ENCODE results near the gene DYRK2.
A peak's percentile ranks its signal among the peaks of the same experiment; 100 is the strongest.

Gene DYRK2

DNA sequence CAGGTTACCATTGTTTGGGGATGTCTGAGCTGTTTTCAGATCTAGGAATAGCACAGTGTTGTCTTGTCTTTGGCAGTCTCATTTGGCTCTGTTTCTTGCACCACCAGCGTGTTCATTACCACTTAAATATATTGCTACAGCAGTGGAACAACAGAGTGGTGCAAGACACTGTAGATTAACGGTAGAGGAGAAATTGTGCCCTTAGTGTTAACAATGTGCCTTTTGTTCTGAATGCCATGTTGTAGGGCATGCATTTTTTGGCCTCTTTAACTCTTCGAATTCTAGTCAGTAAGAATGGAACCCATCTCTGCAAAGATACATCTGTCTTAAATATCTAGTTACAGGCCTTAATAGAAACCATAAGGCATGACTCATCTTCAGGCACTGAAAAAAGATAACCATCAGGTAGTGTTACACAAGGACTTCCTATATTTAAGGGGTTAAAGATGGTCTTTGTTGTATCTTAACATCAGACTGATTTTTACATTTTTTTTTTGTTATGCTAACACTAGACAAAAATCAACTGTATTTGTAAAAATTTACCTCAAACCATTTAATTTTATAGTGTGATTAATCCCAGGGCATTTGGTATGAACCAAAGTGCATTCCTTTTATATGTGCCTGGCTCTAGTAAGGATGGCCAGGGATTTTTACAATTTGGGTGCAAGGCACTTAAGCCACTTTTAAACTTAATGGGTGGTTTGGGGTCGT, 12.9 kb downstream of the DYRK2 start:
- no peak overlapping the region for H3K9ac ChIP-seq
- peak overlapping the region in 1 of 11 experiments; percentile 27; a peak in 1 of 22 replicates for H3K4me2 ChIP-seq
- H3K27ac ChIP-seq, result no peak overlapping the region
- H3K9me3 ChIP-seq (replicated peaks in 1 of 11), result no peaks in the 10 kb centered on the region
- H4K20me1 ChIP-seq, result peaks cover 30 to 97% (median 89%) of the 10 kb centered on the region in 11 experiments
- peaks cover 28 to 82% (median 67%) of the 10 kb centered on the region in 11 experiments for H3K36me3 ChIP-seq
- H3K4me1 ChIP-seq, result peaks cover 0 to 33% (median 18%) of the 10 kb centered on the region in 10 experiments; a peak in 12 of 20 replicates
- H3K27me3 ChIP-seq, result no peaks in the 10 kb centered on the region
- H3K4me3 ChIP-seq, result no peak overlapping the region
- TF ChIP-seq Cebpa-rat (IDR thresholded peaks at IDR 0.05), result no peak

DNA sequence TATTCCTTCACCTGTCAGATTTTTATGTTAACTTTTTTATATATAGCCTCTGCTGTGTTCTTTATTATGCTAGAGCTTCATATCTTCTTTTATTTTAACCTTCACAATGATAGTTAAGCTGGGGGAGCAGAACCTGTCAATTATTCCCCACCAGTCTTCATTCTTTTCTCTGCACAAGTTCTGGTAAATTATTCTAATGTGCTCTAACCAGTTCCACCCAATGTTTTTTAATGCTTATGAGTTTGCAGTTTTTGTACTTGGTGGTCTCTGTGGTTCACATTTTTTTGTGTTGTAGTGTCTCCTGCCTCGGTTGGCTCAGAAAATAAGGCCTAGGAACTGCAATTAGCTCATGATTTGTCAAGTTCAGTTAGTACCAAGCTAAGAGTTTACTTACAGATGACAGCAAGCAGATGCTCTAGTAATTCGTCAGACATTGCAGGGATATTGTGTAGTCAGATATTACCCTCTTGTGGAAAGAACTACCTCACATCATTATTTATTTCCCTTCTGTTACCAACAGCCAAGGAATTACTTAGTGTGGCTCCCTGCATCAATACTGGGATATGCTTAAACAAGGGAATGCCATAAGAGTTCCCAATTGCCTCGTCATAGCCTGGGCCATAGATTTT, 14.5 kb downstream of the DYRK2 start:
- H3K4me1 ChIP-seq, result peaks cover 0 to 30% (median 17%) of the 10 kb centered on the region in 10 experiments; a peak in 12 of 20 replicates
- peaks cover 13 to 66% (median 51%) of the 10 kb centered on the region in 11 experiments for H3K36me3 ChIP-seq
- H3K4me2 ChIP-seq, result no peak overlapping the region

DNA sequence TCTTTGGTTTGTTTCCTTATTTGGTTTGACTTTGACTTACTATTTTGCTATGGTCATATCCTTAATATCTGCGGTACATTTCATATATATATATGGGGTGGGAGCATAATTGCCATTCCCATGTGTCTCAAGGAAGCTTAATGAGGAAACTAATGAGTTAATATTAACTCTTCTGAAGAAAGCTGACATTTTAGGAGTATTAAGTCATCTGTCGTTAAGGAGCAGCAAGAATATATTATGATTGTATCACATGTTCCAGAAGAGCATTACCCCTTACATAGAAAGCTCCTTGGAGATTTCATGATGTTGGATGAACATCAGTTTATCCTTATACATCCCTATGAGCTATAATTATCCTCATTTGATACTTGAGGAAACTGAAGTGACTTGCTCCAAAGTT, 15.6 kb downstream of the DYRK2 start:
- no peaks in the 10 kb centered on the region for H3K9me3 ChIP-seq (replicated peaks in 1 of 11)

More for the DNA sequence above, 14.5 kb downstream of the DYRK2 start:
- no peaks in the 10 kb centered on the region for H3K9me3 ChIP-seq (replicated peaks in 1 of 11)
- no peaks in the 10 kb centered on the region for H3K27me3 ChIP-seq
- H3K27ac ChIP-seq, result no peak overlapping the region
- peaks cover 16 to 87% (median 73%) of the 10 kb centered on the region in 11 experiments; a peak in 21 of 22 replicates for H4K20me1 ChIP-seq
- no peak overlapping the region for H3K9ac ChIP-seq
- H3K4me3 ChIP-seq, result no peak overlapping the region
- TF ChIP-seq Cebpa-rat (IDR thresholded peaks at IDR 0.05), result no peak

DNA sequence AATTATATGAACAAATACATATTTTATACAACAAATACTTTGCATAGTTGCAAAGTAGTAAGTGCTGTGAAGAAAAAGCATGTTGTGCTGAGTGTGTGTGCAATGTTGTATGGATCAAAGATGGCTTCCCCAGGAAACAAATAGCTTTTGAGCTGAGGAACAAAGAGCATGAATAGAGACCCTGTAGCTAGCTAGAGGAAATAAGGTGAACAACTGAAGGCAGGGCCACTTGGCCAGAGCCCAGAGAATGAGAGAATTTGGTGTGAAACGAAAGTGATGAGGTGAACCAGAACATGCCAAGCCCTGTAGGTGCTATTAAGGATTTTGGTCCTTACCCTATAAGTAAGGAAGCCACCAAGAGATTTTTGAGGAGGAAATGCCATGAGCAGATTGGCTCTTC, 17.1 kb downstream of the DYRK2 start:
- no peaks in the 10 kb centered on the region for H3K9me3 ChIP-seq (replicated peaks in 1 of 11)
- H4K20me1 ChIP-seq, result peaks cover 0 to 60% (median 50%) of the 10 kb centered on the region in 11 experiments; a peak in 19 of 22 replicates
- peaks cover 0 to 13% (median 4%) of the 10 kb centered on the region in 10 experiments; a peak in 4 of 20 replicates for H3K4me1 ChIP-seq
- H3K4me3 ChIP-seq, result no peak overlapping the region
- H3K4me2 ChIP-seq, result no peak overlapping the region
- no peak overlapping the region for H3K27ac ChIP-seq
- H3K36me3 ChIP-seq, result peaks cover under 1 to 39% (median 27%) of the 10 kb centered on the region in 11 experiments; a peak in 18 of 22 replicates
- no peak overlapping the region for H3K9ac ChIP-seq
- no peak for TF ChIP-seq Cebpa-rat (IDR thresholded peaks at IDR 0.05)
- no peaks in the 10 kb centered on the region for H3K27me3 ChIP-seq

More for the DNA sequence above, 15.6 kb downstream of the DYRK2 start:
- Histone ChIP-seq H3K4me2 (no peak overlapping the region), H3K27ac (no peak overlapping the region), H3K27me3 (no peaks in the 10 kb centered on the region), H4K20me1 (peaks cover 5 to 75% (median 62%) of the 10 kb centered on the region in 11 experiments; a peak in 19 of 22 replicates), H3K4me3 (no peak overlapping the region), H3K9ac (no peak overlapping the region), H3K36me3 (peaks cover 3 to 55% (median 40%) of the 10 kb centered on the region in 11 experiments; a peak in 18 of 22 replicates), H3K4me1 (peaks cover 0 to 19% (median 8%) of the 10 kb centered on the region in 10 experiments; a peak in 12 of 20 replicates)
- TF ChIP-seq Cebpa-rat (IDR thresholded peaks at IDR 0.05), result no peak

DNA sequence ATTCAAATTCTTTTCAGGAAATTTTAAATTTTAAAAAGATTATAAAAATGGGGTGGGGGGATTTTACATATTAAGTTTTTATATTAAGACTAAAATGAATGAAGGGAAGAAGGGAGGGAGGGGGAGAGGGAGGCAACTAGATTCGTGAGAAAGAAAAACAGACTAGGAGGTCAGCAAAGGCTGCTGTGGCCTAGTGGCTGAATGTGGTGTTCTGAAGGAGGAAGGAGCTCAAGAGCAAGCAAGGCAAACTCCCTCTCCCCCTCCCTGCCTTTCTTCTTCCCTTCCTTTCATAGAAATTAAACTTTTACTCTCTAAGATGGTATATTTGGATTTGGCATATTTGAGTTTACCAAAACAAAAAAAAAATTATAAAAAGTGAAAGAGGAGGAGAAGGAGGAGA, 18.1 kb downstream of the DYRK2 start:
- TF ChIP-seq Cebpa-rat (IDR thresholded peaks at IDR 0.05), result no peak
- peaks cover 0 to 8% (median 0%) of the 10 kb centered on the region in 10 experiments; a peak in 2 of 20 replicates for H3K4me1 ChIP-seq
- H3K36me3 ChIP-seq, result peaks cover 0 to 30% (median 20%) of the 10 kb centered on the region in 11 experiments; a peak in 17 of 22 replicates
- peaks cover 0 to 3% (median under 1%) of the 10 kb centered on the region in 11 experiments; a peak in 2 of 22 replicates for H3K9me3 ChIP-seq (replicated peaks in 1 of 11)
- H4K20me1 ChIP-seq, result peaks cover 0 to 52% (median 41%) of the 10 kb centered on the region in 11 experiments; a peak in 19 of 22 replicates
- H3K27me3 ChIP-seq, result no peaks in the 10 kb centered on the region
- H3K27ac ChIP-seq, result no peak overlapping the region
- no peak overlapping the region for H3K9ac ChIP-seq
- no peak overlapping the region for H3K4me3 ChIP-seq
- H3K4me2 ChIP-seq, result no peak overlapping the region

DNA sequence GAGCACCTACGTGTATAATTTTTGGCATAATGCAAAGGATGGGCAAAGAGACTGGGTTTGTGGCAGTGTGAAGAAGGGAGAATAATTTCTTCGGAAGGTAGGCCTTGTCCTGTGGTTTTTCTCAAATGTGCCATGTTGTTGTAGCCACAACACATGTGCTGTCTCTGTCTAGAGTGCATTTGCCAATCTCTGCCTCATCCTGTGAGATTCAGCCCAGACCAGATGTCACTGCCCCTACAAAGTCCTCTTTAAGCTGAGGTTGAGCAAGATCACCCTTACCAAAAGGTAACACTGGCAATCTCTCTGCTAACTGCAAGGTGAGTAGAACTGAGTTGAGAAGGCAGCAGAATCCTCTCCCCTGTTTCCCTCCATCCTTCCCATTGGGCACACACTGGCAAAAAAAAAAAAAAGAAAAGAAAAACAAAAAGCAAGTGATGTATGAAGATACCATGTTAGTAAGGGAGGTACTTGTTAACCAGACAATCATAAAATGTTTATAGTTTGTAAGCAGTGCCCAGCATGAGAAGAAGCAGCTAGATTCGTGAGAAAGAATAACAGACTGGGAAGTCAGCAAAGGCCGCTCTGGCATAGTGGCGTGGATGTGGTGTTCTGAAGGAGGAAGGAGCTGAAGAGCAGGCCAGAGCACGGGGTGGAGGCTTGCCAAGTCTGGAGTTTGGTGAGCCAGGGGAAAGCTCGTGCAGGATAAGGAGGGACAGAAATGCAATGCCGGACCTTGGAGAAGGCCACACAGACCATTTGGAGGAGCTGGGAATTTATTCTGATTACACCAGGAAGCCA, 18.9 kb downstream of the DYRK2 start:
- Histone ChIP-seq H3K36me3 (peaks cover 0 to 22% (median 11%) of the 10 kb centered on the region in 11 experiments; a peak in 17 of 22 replicates), H4K20me1 (peaks cover 0 to 43% (median 32%) of the 10 kb centered on the region in 11 experiments; a peak in 17 of 22 replicates), H3K27ac (no peak overlapping the region), H3K9me3 (replicated peaks in 1 of 11) (peaks cover 5 to 12% (median 9%) of the 10 kb centered on the region in 11 experiments; a peak in 20 of 22 replicates), H3K4me2 (no peak overlapping the region), H3K4me3 (no peak overlapping the region), H3K4me1 (peaks cover 0 to 8% (median 0%) of the 10 kb centered on the region in 10 experiments; a peak in 2 of 20 replicates), H3K27me3 (no peaks in the 10 kb centered on the region), H3K9ac (no peak overlapping the region)
- no peak for TF ChIP-seq Cebpa-rat (IDR thresholded peaks at IDR 0.05)

DNA sequence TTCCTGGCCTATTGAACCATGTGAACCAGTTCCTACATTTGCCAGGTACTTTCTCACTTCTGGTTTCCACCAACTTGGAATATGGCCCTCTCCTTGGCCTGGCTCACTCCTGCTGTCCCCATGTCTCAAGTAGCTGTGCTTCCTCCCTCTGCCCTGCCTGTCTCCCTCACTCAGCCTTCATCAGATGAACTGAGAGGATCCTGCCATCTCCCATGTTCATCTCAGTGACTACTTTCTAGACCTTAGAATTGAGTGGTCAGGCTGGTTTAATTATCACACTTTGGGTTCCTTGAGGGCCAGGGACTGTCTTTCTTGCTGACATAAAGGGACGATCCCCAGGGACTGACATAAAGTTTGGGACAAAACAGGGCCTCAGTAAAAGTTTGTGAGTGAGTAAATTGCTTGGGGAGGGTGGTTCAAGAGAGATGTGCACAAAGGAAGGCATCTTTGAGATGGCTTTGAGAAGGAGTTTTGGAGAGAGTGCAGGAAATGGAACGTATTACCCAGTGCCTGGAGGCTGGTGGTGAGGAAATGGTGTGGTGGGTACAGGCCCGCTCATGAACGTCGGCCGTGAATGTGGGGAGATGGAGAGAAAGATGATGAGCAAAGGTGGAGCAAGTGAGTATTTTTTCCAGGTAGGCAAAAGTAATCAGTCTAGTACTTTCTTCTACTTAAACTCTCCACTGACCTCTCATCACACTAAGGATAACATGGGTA, 20.8 kb downstream of the DYRK2 start:
- H3K4me2 ChIP-seq, result no peak overlapping the region
- H3K36me3 ChIP-seq, result peaks cover 4 to 17% (median 10%) of the 10 kb centered on the region in 11 experiments; a peak in 17 of 22 replicates

More for the DNA sequence above, 20.8 kb downstream of the DYRK2 start:
- no peak overlapping the region for H3K4me3 ChIP-seq
- H3K4me1 ChIP-seq, result peaks cover 0 to 8% (median 0%) of the 10 kb centered on the region in 10 experiments; a peak in 2 of 20 replicates
- TF ChIP-seq Cebpa-rat (IDR thresholded peaks at IDR 0.05), result no peak
- H3K27me3 ChIP-seq, result no peaks in the 10 kb centered on the region
- peaks cover 0 to 24% (median 15%) of the 10 kb centered on the region in 11 experiments; a peak in 12 of 22 replicates for H4K20me1 ChIP-seq
- H3K9me3 ChIP-seq (replicated peaks in 1 of 11), result peaks cover 24 to 30% (median 28%) of the 10 kb centered on the region in 11 experiments
- no peak overlapping the region for H3K9ac ChIP-seq
- no peak overlapping the region for H3K27ac ChIP-seq
